ENCODE data around the gene SOX1.

GRCh38 chr13:112062571-112063570 lies 4.1 kb upstream of the SOX1 start:
- TF ChIP-seq EZH2 (IDR thresholded peaks at IDR 0.05; ENCODE audit: insufficient read depth, poor library complexity, severe bottlenecking): no peak
- TF ChIP-seq EZH2phosphoT487 (IDR thresholded peaks at IDR 0.05; ENCODE audit: insufficient read depth, low read depth): no peak
